ENCODE results near the gene SH3BP5. TPM values are rescaled to one million over a fixed set of nuclear protein-coding genes. Genes with fewer than 3 reads are reported as not detected.

The SH3BP5 gene
- total RNA-seq, 1 donor from 2014 or later: 41.1 TPM

- no peaks in the 10 kb centered on the region for H3K9me3 Mint-ChIP-seq (ENCODE audit: unreplicated experiment)
- no peaks in the 10 kb centered on the region for H3K36me3 Mint-ChIP-seq (ENCODE audit: low read depth, unreplicated experiment)
- no peak for DNase-seq (ENCODE audit: low spot score)
- H3K4me3 Mint-ChIP-seq (ENCODE audit: unreplicated experiment): no peak overlapping the region
- TF ChIP-seq CTCF (IDR thresholded peaks at IDR 0.05; ENCODE audit: unreplicated experiment): no peak
- peaks cover 19% of the 10 kb centered on the region for H3K4me1 Mint-ChIP-seq (ENCODE audit: unreplicated experiment)
- no peak overlapping the region for H3K27ac Mint-ChIP-seq (ENCODE audit: unreplicated experiment)
- peaks cover 8% of the 10 kb centered on the region for H3K27me3 Mint-ChIP-seq (ENCODE audit: unreplicated experiment)
These were observed 3.7 kb upstream of the SH3BP5 start for GRCh38 chr3:15336057-15336456.

- H3K27me3 Mint-ChIP-seq (ENCODE audit: unreplicated experiment): peaks cover 12% of the 10 kb centered on the region
- DNase-seq (ENCODE audit: low spot score): no peak
- H3K4me3 Mint-ChIP-seq (ENCODE audit: unreplicated experiment): no peak overlapping the region
- peaks cover 31% of the 10 kb centered on the region for H3K4me1 Mint-ChIP-seq (ENCODE audit: unreplicated experiment)
- H3K27ac Mint-ChIP-seq (ENCODE audit: unreplicated experiment): no peak overlapping the region
- H3K36me3 Mint-ChIP-seq (ENCODE audit: low read depth, unreplicated experiment): no peaks in the 10 kb centered on the region
- H3K9me3 Mint-ChIP-seq (ENCODE audit: unreplicated experiment): no peaks in the 10 kb centered on the region
- no peak for TF ChIP-seq CTCF (IDR thresholded peaks at IDR 0.05; ENCODE audit: unreplicated experiment)
These were observed 1.5 kb upstream of the SH3BP5 start for GRCh38 chr3:15333956-15334263.

GRCh38 chr3:15333099-15333955 is 941 bp upstream of the SH3BP5 start:
- no peak for DNase-seq (ENCODE audit: low spot score)
- Mint-ChIP-seq H3K4me1 (ENCODE audit: unreplicated experiment) (peaks cover 37% of the 10 kb centered on the region), H3K9me3 (ENCODE audit: unreplicated experiment) (no peaks in the 10 kb centered on the region), H3K27ac (ENCODE audit: unreplicated experiment) (peak overlapping the region; percentile 80), H3K36me3 (ENCODE audit: low read depth, unreplicated experiment) (peaks cover 2% of the 10 kb centered on the region), H3K4me3 (ENCODE audit: unreplicated experiment) (peak overlapping the region; percentile 98), H3K27me3 (ENCODE audit: unreplicated experiment) (peaks cover 9% of the 10 kb centered on the region)
- no peak for TF ChIP-seq CTCF (IDR thresholded peaks at IDR 0.05; ENCODE audit: unreplicated experiment)

- H3K9me3 Mint-ChIP-seq (ENCODE audit: unreplicated experiment): no peaks in the 10 kb centered on the region
- H3K27ac Mint-ChIP-seq (ENCODE audit: unreplicated experiment): peak overlapping the region; percentile 32
- H3K4me1 Mint-ChIP-seq (ENCODE audit: unreplicated experiment): peaks cover 50% of the 10 kb centered on the region
- peak overlapping the region; percentile 98 for H3K4me3 Mint-ChIP-seq (ENCODE audit: unreplicated experiment)
- peaks cover 9% of the 10 kb centered on the region for H3K27me3 Mint-ChIP-seq (ENCODE audit: unreplicated experiment)
- H3K36me3 Mint-ChIP-seq (ENCODE audit: low read depth, unreplicated experiment): peaks cover 6% of the 10 kb centered on the region
- peak; percentile 9 for DNase-seq (ENCODE audit: low spot score)
- TF ChIP-seq CTCF (IDR thresholded peaks at IDR 0.05; ENCODE audit: unreplicated experiment): no peak
These were observed 581 bp downstream of the SH3BP5 start for GRCh38 chr3:15331606-15332404.
